Stomach (tissue), 4 donors: ENCODE data around the gene ANKRD6.

Experiments used
- CTCF ChIP-seq, 7 experiments: fragments of 450-650 bp in 4 of 7; fragments of 200-600 bp in 3 of 7; sonication (generic) in 3 of 7; IDR thresholded peaks; one replicate each; pipeline ENCODE4 v1.5.1; 2016 to 2019; ENCODE audit warnings: antibody characterized with exemption in 7 of 7, control low read depth in 2 of 7, mild to moderate bottlenecking in 1 of 7
- EP300 ChIP-seq: sonication (generic); formaldehyde crosslinking; IDR thresholded peaks from one replicate; pipeline ENCODE4 v1.6.1; 2017; ENCODE audit warnings: antibody characterized with exemption
- POLR2A ChIP-seq, 4 donors: fragments of 450-650 bp; IDR thresholded peaks; one replicate each; pipeline ENCODE4 v1.6.1; 2016; ENCODE audit warnings: antibody characterized with exemption in 4 of 4, control low read depth in 2 of 4, mild to moderate bottlenecking in 1 of 4, moderate library complexity in 1 of 4

GRCh38 chr6:89623749-89624148 lies 190.8 kb downstream of the ANKRD6 start:
- TF ChIP-seq CTCF (IDR thresholded peaks at IDR 0.05) (no peak), POLR2A (IDR thresholded peaks at IDR 0.05) (no peak), EP300 (no peak)
